Smooth muscle cell of the pulmonary artery (primary cell): ENCODE data around the gene GGT1. TPM values are rescaled to one million over a fixed set of nuclear protein-coding genes. Genes with fewer than 3 reads are reported as not detected.

Experiments
- total RNA-seq: library from RNA; depleted of rRNA; stranded (reverse); fragments of >200 nt; gene quantifications from 2 replicates; pipeline ENCODE4 v1.2.3, GENCODE V29; 2014

GGT1 gene
- 0.83 and 1.2 TPM in 2 replicates for total RNA-seq

DNA sequence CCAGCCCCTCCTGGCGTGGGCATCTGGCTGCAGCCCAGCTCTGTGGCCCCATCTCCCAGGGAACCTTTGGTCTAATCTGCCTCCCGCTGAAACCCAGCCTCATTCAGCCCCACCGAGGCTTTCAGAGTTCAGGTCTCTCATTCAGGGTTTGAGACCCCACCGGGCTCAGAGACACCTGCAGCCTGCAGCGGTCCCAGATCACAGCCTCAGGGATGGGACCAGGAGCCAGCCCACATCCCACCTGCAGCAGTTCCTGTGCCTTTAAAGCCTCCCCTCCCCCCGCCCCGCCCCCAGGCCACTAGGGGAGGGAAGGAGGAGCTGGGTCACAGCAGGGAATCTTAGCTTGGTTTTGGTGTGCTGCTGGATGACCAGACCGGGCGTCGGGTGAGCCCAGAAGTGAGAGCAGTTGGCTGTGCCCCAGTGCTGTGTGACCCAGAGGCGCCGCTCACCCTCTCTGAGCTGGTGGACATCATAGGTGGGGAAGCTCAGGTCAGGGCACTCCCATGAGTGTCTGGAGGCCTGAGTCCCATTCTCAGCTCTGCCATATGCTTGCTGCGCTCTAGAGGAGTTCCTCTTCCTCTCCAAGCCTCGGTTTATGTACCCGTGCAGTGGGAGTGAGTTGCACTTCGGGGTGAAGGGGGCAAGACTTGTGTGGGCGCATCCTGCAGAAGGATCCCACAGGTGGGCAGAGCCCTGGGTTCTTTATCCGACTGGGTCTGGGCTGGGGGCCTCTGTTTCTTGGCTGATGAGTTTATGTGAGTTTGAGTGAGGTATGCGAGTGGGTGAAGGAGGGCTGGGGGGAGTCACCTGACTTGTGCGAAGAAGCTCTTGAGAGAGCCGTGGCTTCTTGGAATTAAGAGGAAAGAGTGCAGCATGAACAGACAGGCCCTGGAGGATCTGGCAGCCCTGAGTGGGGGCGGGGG, at the start of gene GGT1:
GGT1 (plus strand) TSS at position 347 of the 923 bp plus-strand sequence. CDS start 7,889 bp downstream, outside the sequence.

DNA sequence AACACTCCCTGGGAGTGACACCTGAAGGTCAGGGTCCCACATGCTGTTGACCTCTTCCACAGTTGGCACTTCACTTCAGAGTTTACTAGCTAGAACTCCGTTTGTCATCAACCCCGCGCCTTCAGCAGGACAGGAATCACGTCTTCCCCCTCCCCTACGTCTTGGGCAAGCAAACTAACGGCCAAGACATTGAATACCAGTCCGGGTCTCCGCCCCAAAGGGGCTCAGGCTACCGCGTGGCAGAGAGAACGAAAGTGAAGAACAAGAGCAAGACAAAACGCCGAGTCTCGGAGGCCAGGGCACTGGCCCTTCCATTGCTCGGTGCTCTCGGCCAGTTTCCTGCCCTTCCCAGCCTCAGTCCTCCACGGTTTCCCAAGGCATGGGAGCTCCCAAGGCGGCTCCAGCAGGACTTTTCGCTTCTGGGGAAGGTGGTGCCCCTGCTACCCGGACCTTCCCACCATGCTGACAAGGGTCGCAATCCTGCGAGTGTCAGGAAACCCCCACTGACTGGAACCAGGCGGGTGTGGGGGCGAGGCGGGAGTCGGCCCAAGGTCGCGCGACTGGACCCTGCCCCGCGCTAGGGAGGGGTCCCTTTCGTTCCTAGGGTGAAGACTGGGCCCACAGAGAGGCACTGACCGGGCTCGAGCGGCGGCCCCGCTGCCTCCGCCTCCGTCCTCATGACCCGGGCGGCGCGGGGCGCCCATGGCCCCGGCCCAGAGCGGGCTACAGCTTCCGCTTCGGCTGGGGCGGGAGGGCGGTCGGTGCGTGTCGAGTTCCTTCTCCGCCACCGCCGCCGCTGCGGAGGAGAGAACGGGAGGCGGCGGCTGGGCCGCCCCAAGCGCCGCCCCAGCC, 48.5 kb upstream of the GGT1 start, which contains the start of gene GUCD1:
GUCD1 (minus strand) TSS at position 826 of the 852 bp plus-strand sequence; CDS start at position 679, 147 bp downstream.

DNA sequence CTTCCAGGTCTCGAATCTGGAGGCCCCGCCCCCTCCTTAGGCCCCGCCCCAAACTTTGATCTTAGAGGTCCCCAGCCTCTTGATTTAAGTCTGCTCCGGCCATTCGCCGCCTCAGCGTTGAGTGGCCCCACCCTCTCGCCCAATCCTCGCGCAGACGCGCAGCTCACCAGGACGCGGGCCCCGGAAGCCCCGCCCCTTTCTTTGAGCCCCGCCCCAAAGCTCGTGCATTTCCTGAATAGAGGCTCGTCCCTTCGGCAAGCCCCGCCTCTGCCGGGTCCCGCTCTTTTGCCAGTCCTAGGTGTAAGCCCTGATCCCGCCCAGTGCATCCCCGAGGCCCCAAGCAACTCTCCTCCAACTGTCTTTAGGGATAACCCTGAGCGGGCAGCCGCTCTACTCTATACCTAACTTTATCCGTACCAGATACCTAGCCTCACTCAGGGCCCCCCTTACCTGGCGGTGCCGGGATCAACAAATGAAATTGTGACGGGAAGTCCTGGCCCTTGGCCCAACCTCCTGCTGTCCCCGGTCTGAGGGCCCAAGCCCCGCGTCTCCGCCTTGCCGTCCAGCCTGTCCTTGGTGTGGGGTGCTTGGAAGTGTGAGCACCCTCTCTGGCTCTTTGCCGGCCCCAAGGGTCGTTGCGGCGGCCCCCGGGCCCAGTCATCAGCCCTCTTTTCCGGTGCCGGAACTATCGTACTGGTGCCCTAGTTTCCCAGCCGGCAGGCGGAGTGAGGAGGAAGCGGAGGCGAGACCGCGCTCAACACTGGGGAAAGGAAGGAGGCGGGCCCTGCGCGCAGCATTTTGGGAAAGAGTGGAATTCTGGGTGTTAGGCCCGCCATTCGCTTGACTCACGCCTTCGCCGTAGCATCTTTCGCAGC, 47.6 kb upstream of the GGT1 start, which contains the start of gene SNRPD3:
SNRPD3 (plus strand) TSS at position 835 of the 875 bp plus-strand sequence. CDS start 1,676 bp downstream, outside the sequence.

DNA sequence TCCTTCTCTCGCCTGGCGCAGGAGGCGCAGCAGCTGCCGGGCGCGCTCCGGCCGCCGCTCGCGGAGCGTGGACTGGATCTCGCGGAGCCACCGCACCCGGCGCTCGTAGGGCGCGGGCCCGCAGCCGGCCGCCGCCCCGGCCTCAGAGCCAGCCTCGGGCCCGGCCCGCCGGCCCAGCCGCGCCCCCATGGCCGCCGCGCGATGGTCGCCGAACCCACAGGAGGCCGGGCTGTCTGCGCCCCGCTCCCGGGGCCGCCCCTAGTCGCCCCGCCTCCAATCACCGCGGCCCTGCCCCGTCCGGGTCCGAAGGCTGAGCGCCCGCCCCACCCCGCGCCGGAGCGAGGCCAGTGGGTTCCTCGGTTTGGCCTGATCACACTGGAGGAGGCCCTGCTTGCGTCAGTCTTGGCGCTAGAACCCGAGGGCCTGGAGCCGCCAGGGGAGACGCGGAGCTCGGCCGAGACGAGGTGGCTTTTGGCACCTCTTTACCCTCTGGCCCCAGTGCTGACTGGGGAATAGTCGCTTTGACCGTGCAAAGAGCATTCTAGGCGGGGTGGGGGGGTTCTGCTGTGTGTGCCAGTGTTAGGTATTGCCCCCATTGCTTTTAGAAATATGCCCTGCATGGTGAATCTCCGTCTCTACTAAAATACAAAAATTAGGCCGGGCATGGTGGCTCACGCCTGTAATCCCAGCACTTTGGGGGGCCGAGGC, 10.0 kb upstream of the GGT1 start, which contains the start of gene LRRC75B:
LRRC75B (minus strand) TSS at position 223 of the 708 bp plus-strand sequence; CDS start at position 189, 34 bp downstream.

Other genes with a start within 250 kb of the GGT1 start
- 1.6 and 2.5 TPM in 2 replicates for gene ADORA2A, start 175.6 kb upstream of the GGT1 start, total RNA-seq
- under 0.01 and 0.03 TPM in 2 replicates for gene UPB1, start 107.9 kb upstream of the GGT1 start, total RNA-seq
- gene GUCD1, start 48.1 kb upstream of the GGT1 start, total RNA-seq, result 130 and 154 TPM in 2 replicates
- gene SNRPD3, start 47.2 kb upstream of the GGT1 start, total RNA-seq, result 147 and 155 TPM in 2 replicates
- gene LRRC75B, start 10.1 kb upstream of the GGT1 start, total RNA-seq, result 4.1 and 5.2 TPM in 2 replicates
- under 0.01 TPM in 1 of 2 replicates, not detected in the other for gene PIWIL3, start 171.5 kb downstream of the GGT1 start, total RNA-seq
- gene SGSM1, start 203.0 kb downstream of the GGT1 start, total RNA-seq, result 0.36 and 0.98 TPM in 2 replicates